ENCODE results near the gene POMC.
A peak's percentile ranks its signal among the peaks of the same experiment; 100 is the strongest.
"Not testable (repeated sequence)": the region's sequence is repeated elsewhere in the genome, so short reads cannot be mapped to it uniquely, and the experiment has no call there.

The POMC gene

GRCh38 chr2:25168256-25169072, at the start of gene POMC:
Gene POMC, minus strand, starts transcription at chr2:25168580. Its CDS starts 3,808 bp downstream, at chr2:25164772.
- no peak for DNase-seq

- no peak for DNase-seq
Measured at GRCh38 chr2:25218100-25218499, 49.7 kb upstream of the POMC start.

GRCh38 chr2:25215948-25216679, 47.7 kb upstream of the POMC start:
- no peak for DNase-seq

GRCh38 chr2:25215232-25215631, 46.9 kb upstream of the POMC start:
- DNase-seq: no peak

- no peak for DNase-seq
Measured at GRCh38 chr2:25213229-25213628, 44.8 kb upstream of the POMC start.

- not testable (repeated sequence) for DNase-seq
Measured at GRCh38 chr2:25210923-25211322, 42.5 kb upstream of the POMC start.

GRCh38 chr2:25207078-25207545, 38.7 kb upstream of the POMC start:
- DNase-seq: no peak

- DNase-seq: no peak
Measured at GRCh38 chr2:25204190-25204838, 35.9 kb upstream of the POMC start.

- no peak for DNase-seq
Measured at GRCh38 chr2:25202275-25202674, 33.9 kb upstream of the POMC start.

GRCh38 chr2:25201794-25202193, 33.4 kb upstream of the POMC start:
- DNase-seq: no peak

GRCh38 chr2:25201265-25201664, 32.9 kb upstream of the POMC start:
- no peak for DNase-seq

GRCh38 chr2:25198576-25198975, 30.2 kb upstream of the POMC start:
- DNase-seq: no peak

- DNase-seq: no peak
Measured at GRCh38 chr2:25198209-25198525, 29.8 kb upstream of the POMC start.

- no peak for DNase-seq
Measured at GRCh38 chr2:25197336-25198208, 29.2 kb upstream of the POMC start.

- DNase-seq: no peak
Measured at GRCh38 chr2:25194576-25195122, 26.3 kb upstream of the POMC start.

- DNase-seq: peak; percentile 35
Measured at GRCh38 chr2:25190536-25190935, 22.2 kb upstream of the POMC start.

- no peak for DNase-seq
Measured at GRCh38 chr2:25188405-25188804, 20.0 kb upstream of the POMC start.

GRCh38 chr2:25187729-25188350, 19.5 kb upstream of the POMC start:
- no peak for DNase-seq

- peak; percentile 53 for DNase-seq
Measured at GRCh38 chr2:25184254-25184653, 15.9 kb upstream of the POMC start.

- no peak for DNase-seq
Measured at GRCh38 chr2:25178976-25179375, 10.6 kb upstream of the POMC start.

- no peak for DNase-seq
Measured at GRCh38 chr2:25177211-25177611, 8.8 kb upstream of the POMC start.
